SK-N-SH (cell line): ENCODE measurements around the gene SRGAP1.
A peak's percentile ranks its signal among the peaks of the same experiment; 100 is the strongest.

Experiments used
- CTCF ChIP-seq: fragments of 200-600 bp; sonication (generic); IDR thresholded peaks from 2 replicates; pipeline ENCODE4 v1.6.1; 2017; ENCODE audit warnings: antibody characterized with exemption, mild to moderate bottlenecking, moderate library complexity
- EP300 ChIP-seq, 2 experiments: IDR thresholded peaks; 2 replicates each; pipeline versions ENCODE4 v1.4.0 to v1.6.1; 2012; ENCODE audit warnings: borderline replicate concordance in 1 of 2, low read depth in 1 of 2, low read length in 1 of 2
- GABPA ChIP-seq: IDR thresholded peaks from 2 replicates; pipeline ENCODE4 v1.4.0; 2012; ENCODE audit warnings: low read depth, mild to moderate bottlenecking
- POLR2AphosphoS5 ChIP-seq: IDR thresholded peaks from 2 replicates; pipeline ENCODE4 v1.6.1; 2012; ENCODE audit warnings: low read depth, low read length
- RCOR1 ChIP-seq: fragments of 150-350 bp; IDR thresholded peaks from 2 replicates; pipeline ENCODE4 v1.6.1; 2017; ENCODE audit warnings: antibody characterized with exemption, low read length
- TEAD4 ChIP-seq: IDR thresholded peaks from 2 replicates; pipeline ENCODE4 v1.4.0; 2012; ENCODE audit warnings: mild to moderate bottlenecking, borderline replicate concordance; ENCODE audit not compliant: insufficient read depth
- YY1 ChIP-seq: IDR thresholded peaks from 2 replicates; pipeline ENCODE4 v1.4.0; 2012; ENCODE audit warnings: low read depth, mild to moderate bottlenecking

DNA sequence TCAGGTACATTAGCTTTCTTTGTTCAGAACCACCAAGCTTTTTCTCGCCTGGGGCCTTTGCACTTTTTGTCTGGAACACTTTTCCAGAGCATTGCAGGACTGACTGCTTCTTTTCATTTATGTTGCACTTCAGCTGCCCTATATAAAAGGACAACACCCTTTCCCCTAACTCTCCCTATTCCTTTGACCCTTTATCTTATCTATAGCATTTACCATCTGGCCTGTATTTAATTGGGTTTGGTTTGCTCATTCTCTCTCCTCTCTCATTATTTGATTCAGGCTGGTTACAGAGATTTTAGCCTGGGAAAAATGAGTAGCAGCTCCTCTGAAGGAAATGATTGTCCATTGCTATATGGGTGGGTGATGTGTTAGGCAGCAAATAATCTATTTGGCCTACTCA lies 212.2 kb downstream of the SRGAP1 start:
- TF ChIP-seq CTCF (no peak), GABPA (no peak), YY1 (no peak), TEAD4 (no peak), EP300 (IDR thresholded peaks at IDR 0.05; ENCODE audit: borderline replicate concordance in 1 of 2, low read depth in 1 of 2, low read length in 1 of 2) (peak in 1 of 2 experiments; percentile 74; a peak in 2 of 4 replicates), POLR2AphosphoS5 (no peak), RCOR1 (peak; percentile 88)
